ENCODE measurements around the gene STIP1. TPM values are rescaled to one million over a fixed set of nuclear protein-coding genes. Genes with fewer than 3 reads are reported as not detected.
"Not testable (repeated sequence)": the region's sequence is repeated elsewhere in the genome, so short reads cannot be mapped to it uniquely, and the experiment has no call there.

Gene STIP1
- total RNA-seq, 1 experiment from 2014 or later, result 101 TPM

- H3K9me2 ChIP-seq (replicated peaks; ENCODE audit: insufficient read depth, low read length), result no peaks in the 10 kb centered on the region
- no peaks in the 10 kb centered on the region for H3K27me3 ChIP-seq (ENCODE audit: low read length)
- peak overlapping the region; percentile 80 for H3K4me2 ChIP-seq (ENCODE audit: low read depth, low read length, poor library complexity, severe bottlenecking)
- H4K20me1 ChIP-seq (ENCODE audit: insufficient read depth, low read depth, low read length), result peaks cover 6% of the 10 kb centered on the region; the same call in 1 of the 2 replicates
- no peaks in the 10 kb centered on the region for H3K9me3 ChIP-seq (ENCODE audit: low read length)
- H3K27ac ChIP-seq (ENCODE audit: low read length), result 0 out of 2 replicates have a peak overlapping the region, but pooled peaks have one; percentile 3
- H3K79me2 ChIP-seq (ENCODE audit: low read length), result peaks cover 30% of the 10 kb centered on the region
- DNase-seq, result peak; percentile 43
- H3K36me3 ChIP-seq (ENCODE audit: insufficient read depth, low read length), result peaks cover 4% of the 10 kb centered on the region; the same call in 1 of the 2 replicates
- H3K4me1 ChIP-seq (ENCODE audit: low read length), result peaks cover 60% of the 10 kb centered on the region
- peak overlapping the region; percentile 93; the same call in 1 of the 2 replicates for H3K9ac ChIP-seq (ENCODE audit: low read length)
- no peak overlapping the region for H2AFZ ChIP-seq (ENCODE audit: low read length)
- H3K4me3 ChIP-seq (ENCODE audit: low read length), result no peak overlapping the region
Measured at GRCh38 chr11:64244107-64244506, 58.1 kb downstream of the STIP1 start.

GRCh38 chr11:64244966-64245365, 59.0 kb downstream of the STIP1 start:
- no peaks in the 10 kb centered on the region for H3K27me3 ChIP-seq (ENCODE audit: low read length)
- peaks cover 30% of the 10 kb centered on the region for H3K79me2 ChIP-seq (ENCODE audit: low read length)
- peaks cover 4% of the 10 kb centered on the region; the same call in 1 of the 2 replicates for H3K36me3 ChIP-seq (ENCODE audit: insufficient read depth, low read length)
- H3K27ac ChIP-seq (ENCODE audit: low read length), result peak overlapping the region; percentile 88
- H4K20me1 ChIP-seq (ENCODE audit: insufficient read depth, low read depth, low read length), result peaks cover 6% of the 10 kb centered on the region; the same call in 1 of the 2 replicates
- H3K9ac ChIP-seq (ENCODE audit: low read length), result peak overlapping the region; percentile 96
- no peaks in the 10 kb centered on the region for H3K9me3 ChIP-seq (ENCODE audit: low read length)
- peak overlapping the region; percentile 88 for H3K4me2 ChIP-seq (ENCODE audit: low read depth, low read length, poor library complexity, severe bottlenecking)
- H2AFZ ChIP-seq (ENCODE audit: low read length), result no peak overlapping the region
- DNase-seq, result peak; percentile 40
- H3K4me1 ChIP-seq (ENCODE audit: low read length), result peaks cover 53% of the 10 kb centered on the region
- no peaks in the 10 kb centered on the region for H3K9me2 ChIP-seq (replicated peaks; ENCODE audit: insufficient read depth, low read length)
- peak overlapping the region; percentile 97 for H3K4me3 ChIP-seq (ENCODE audit: low read length)

GRCh38 chr11:64245401-64245796, 59.4 kb downstream of the STIP1 start:
- H2AFZ ChIP-seq (ENCODE audit: low read length), result no peak overlapping the region

GRCh38 chr11:64245797-64246620, 60.0 kb downstream of the STIP1 start:
- peaks cover 30% of the 10 kb centered on the region for H3K79me2 ChIP-seq (ENCODE audit: low read length)
- peak overlapping the region; percentile 97 for H3K4me3 ChIP-seq (ENCODE audit: low read length)
- peak overlapping the region; percentile 96 for H3K9ac ChIP-seq (ENCODE audit: low read length)
- H3K9me3 ChIP-seq (ENCODE audit: low read length), result no peaks in the 10 kb centered on the region
- peak overlapping the region; percentile 88 for H3K4me2 ChIP-seq (ENCODE audit: low read depth, low read length, poor library complexity, severe bottlenecking)
- H3K4me1 ChIP-seq (ENCODE audit: low read length), result peaks cover 53% of the 10 kb centered on the region
- peaks cover 6% of the 10 kb centered on the region; the same call in 1 of the 2 replicates for H4K20me1 ChIP-seq (ENCODE audit: insufficient read depth, low read depth, low read length)
- peak overlapping the region; percentile 88 for H3K27ac ChIP-seq (ENCODE audit: low read length)
- H3K36me3 ChIP-seq (ENCODE audit: insufficient read depth, low read length), result peaks cover 4% of the 10 kb centered on the region; the same call in 1 of the 2 replicates
- no peaks in the 10 kb centered on the region for H3K9me2 ChIP-seq (replicated peaks; ENCODE audit: insufficient read depth, low read length)
- DNase-seq, result peak; percentile 86
- H2AFZ ChIP-seq (ENCODE audit: low read length), result no peak overlapping the region
- H3K27me3 ChIP-seq (ENCODE audit: low read length), result no peaks in the 10 kb centered on the region

More at GRCh38 chr11:64245401-64245796, 59.4 kb downstream of the STIP1 start:
- Histone ChIP-seq H3K9me3 (ENCODE audit: low read length) (no peaks in the 10 kb centered on the region), H3K27ac (ENCODE audit: low read length) (peak overlapping the region; percentile 88), H3K9me2 (replicated peaks; ENCODE audit: insufficient read depth, low read length) (no peaks in the 10 kb centered on the region), H3K27me3 (ENCODE audit: low read length) (no peaks in the 10 kb centered on the region), H3K36me3 (ENCODE audit: insufficient read depth, low read length) (peaks cover 4% of the 10 kb centered on the region; the same call in 1 of the 2 replicates), H3K4me3 (ENCODE audit: low read length) (peak overlapping the region; percentile 97), H3K79me2 (ENCODE audit: low read length) (peaks cover 30% of the 10 kb centered on the region), H3K9ac (ENCODE audit: low read length) (peak overlapping the region; percentile 96), H4K20me1 (ENCODE audit: insufficient read depth, low read depth, low read length) (peaks cover 6% of the 10 kb centered on the region; the same call in 1 of the 2 replicates), H3K4me2 (ENCODE audit: low read depth, low read length, poor library complexity, severe bottlenecking) (peak overlapping the region; percentile 88), H3K4me1 (ENCODE audit: low read length) (peaks cover 49% of the 10 kb centered on the region)
- DNase-seq, result peak; percentile 76

- Histone ChIP-seq H3K4me1 (ENCODE audit: low read length) (peaks cover 56% of the 10 kb centered on the region), H3K4me3 (ENCODE audit: low read length) (peak overlapping the region; percentile 97; the same call in 1 of the 2 replicates), H3K79me2 (ENCODE audit: low read length) (peaks cover 30% of the 10 kb centered on the region), H3K4me2 (ENCODE audit: low read depth, low read length, poor library complexity, severe bottlenecking) (peak overlapping the region; percentile 88), H3K9ac (ENCODE audit: low read length) (peak overlapping the region; percentile 96)
- H3K27me3 ChIP-seq (ENCODE audit: low read length); H3K27ac ChIP-seq (ENCODE audit: low read length); DNase-seq; H3K9me2 ChIP-seq (replicated peaks; ENCODE audit: insufficient read depth, low read length); H2AFZ ChIP-seq (ENCODE audit: low read length); H3K36me3 ChIP-seq (ENCODE audit: insufficient read depth, low read length); H3K9me3 ChIP-seq (ENCODE audit: low read length); H4K20me1 ChIP-seq (ENCODE audit: insufficient read depth, low read depth, low read length): not testable (repeated sequence)
Measured at GRCh38 chr11:64246621-64246870, 60.6 kb downstream of the STIP1 start.

- H3K4me1 ChIP-seq (ENCODE audit: low read length), result peaks cover 60% of the 10 kb centered on the region
- H3K27me3 ChIP-seq (ENCODE audit: low read length), result no peaks in the 10 kb centered on the region
- H3K36me3 ChIP-seq (ENCODE audit: insufficient read depth, low read length), result peaks cover 4% of the 10 kb centered on the region; the same call in 1 of the 2 replicates
- peaks cover 33% of the 10 kb centered on the region for H3K79me2 ChIP-seq (ENCODE audit: low read length)
- DNase-seq, result peak; percentile 93
- no peaks in the 10 kb centered on the region for H3K9me3 ChIP-seq (ENCODE audit: low read length)
- peak within 1 kb of the TSS; percentile 96 for H3K9ac ChIP-seq (ENCODE audit: low read length)
- peak within 1 kb of the TSS; percentile 100 for H3K4me2 ChIP-seq (ENCODE audit: low read depth, low read length, poor library complexity, severe bottlenecking)
- H3K27ac ChIP-seq (ENCODE audit: low read length), result peak within 1 kb of the TSS; percentile 88
- no peaks in the 10 kb centered on the region for H3K9me2 ChIP-seq (replicated peaks; ENCODE audit: insufficient read depth, low read length)
- peaks cover 6% of the 10 kb centered on the region; the same call in 1 of the 2 replicates for H4K20me1 ChIP-seq (ENCODE audit: insufficient read depth, low read depth, low read length)
- peak within 1 kb of the TSS; percentile 97 for H3K4me3 ChIP-seq (ENCODE audit: low read length)
- peak within 1 kb of the TSS; percentile 91; the same call in 1 of the 2 replicates for H2AFZ ChIP-seq (ENCODE audit: low read length)
Measured at GRCh38 chr11:64246871-64247728, 61.1 kb downstream of the STIP1 start, which contains the start of gene PPP1R14B. Gene PPP1R14B, minus strand, starts transcription at chr11:64246943. Its CDS starts 270 bp downstream, at chr11:64246673.

- no peak overlapping the region for H3K27ac ChIP-seq (ENCODE audit: low read length)
- H3K36me3 ChIP-seq (ENCODE audit: insufficient read depth, low read length), result peaks cover 4% of the 10 kb centered on the region; the same call in 1 of the 2 replicates
- H3K9me3 ChIP-seq (ENCODE audit: low read length), result no peaks in the 10 kb centered on the region
- no peaks in the 10 kb centered on the region for H3K9me2 ChIP-seq (replicated peaks; ENCODE audit: insufficient read depth, low read length)
- peaks cover 60% of the 10 kb centered on the region for H3K4me1 ChIP-seq (ENCODE audit: low read length)
- peak; percentile 49 for DNase-seq
- H3K4me2 ChIP-seq (ENCODE audit: low read depth, low read length, poor library complexity, severe bottlenecking), result peak overlapping the region; percentile 100
- no peak overlapping the region for H2AFZ ChIP-seq (ENCODE audit: low read length)
- no peak overlapping the region for H3K9ac ChIP-seq (ENCODE audit: low read length)
- peaks cover 6% of the 10 kb centered on the region; the same call in 1 of the 2 replicates for H4K20me1 ChIP-seq (ENCODE audit: insufficient read depth, low read depth, low read length)
- H3K4me3 ChIP-seq (ENCODE audit: low read length), result peak overlapping the region; percentile 81; the same call in 1 of the 2 replicates
- no peaks in the 10 kb centered on the region for H3K27me3 ChIP-seq (ENCODE audit: low read length)
- H3K79me2 ChIP-seq (ENCODE audit: low read length), result peaks cover 30% of the 10 kb centered on the region
Measured at GRCh38 chr11:64247729-64248531, 62.0 kb downstream of the STIP1 start.
